Tibial nerve (tissue), 3 donors: Measurements from ENCODE around the gene HMX2.
"Not testable (repeated sequence)": the region's sequence is repeated elsewhere in the genome, so short reads cannot be mapped to it uniquely, and the experiment has no call there.

Experiments used
- POLR2A ChIP-seq, 2 donors: fragments of 450-650 bp; IDR thresholded peaks; one replicate each; pipeline ENCODE4 v1.6.1; 2017; ENCODE audit warnings: antibody characterized with exemption in 2 of 2, mild to moderate bottlenecking in 2 of 2, moderate library complexity in 2 of 2
- TF ChIP-seq, protein P1 (sequence below), 5 experiments: fragments of 200-600 bp in 3 of 5; fragments of 450-650 bp in 2 of 5; sonication (generic) in 3 of 5; IDR thresholded peaks; one replicate each; pipeline ENCODE4 v1.5.1; 2016 to 2019; ENCODE audit warnings: antibody characterized with exemption in 5 of 5, mild to moderate bottlenecking in 3 of 5, moderate library complexity in 2 of 5

DNA sequence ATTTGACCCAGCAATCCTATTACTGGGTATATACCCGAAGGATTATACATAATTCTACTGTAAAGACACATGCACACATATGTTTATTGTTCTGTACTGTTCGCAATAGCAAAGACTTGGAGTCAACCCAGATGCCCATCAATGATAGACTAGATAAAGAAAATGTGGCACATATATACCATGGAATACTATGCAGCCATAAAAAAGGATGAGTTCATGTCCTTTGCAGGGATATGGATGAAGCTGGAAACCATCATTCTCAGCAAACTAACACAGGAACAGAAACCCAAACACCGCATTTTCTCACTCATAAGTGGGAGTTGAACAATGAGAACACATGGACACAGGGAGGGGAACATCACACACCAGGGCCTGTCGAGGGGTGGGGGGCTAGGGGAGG, 30.5 kb downstream of the HMX2 start:
- TF ChIP-seq, protein P1, sequence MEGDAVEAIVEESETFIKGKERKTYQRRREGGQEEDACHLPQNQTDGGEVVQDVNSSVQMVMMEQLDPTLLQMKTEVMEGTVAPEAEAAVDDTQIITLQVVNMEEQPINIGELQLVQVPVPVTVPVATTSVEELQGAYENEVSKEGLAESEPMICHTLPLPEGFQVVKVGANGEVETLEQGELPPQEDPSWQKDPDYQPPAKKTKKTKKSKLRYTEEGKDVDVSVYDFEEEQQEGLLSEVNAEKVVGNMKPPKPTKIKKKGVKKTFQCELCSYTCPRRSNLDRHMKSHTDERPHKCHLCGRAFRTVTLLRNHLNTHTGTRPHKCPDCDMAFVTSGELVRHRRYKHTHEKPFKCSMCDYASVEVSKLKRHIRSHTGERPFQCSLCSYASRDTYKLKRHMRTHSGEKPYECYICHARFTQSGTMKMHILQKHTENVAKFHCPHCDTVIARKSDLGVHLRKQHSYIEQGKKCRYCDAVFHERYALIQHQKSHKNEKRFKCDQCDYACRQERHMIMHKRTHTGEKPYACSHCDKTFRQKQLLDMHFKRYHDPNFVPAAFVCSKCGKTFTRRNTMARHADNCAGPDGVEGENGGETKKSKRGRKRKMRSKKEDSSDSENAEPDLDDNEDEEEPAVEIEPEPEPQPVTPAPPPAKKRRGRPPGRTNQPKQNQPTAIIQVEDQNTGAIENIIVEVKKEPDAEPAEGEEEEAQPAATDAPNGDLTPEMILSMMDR (IDR thresholded peaks at IDR 0.05): not testable (repeated sequence)
- not testable (repeated sequence) for TF ChIP-seq POLR2A (IDR thresholded peaks at IDR 0.05)
